ENCODE measurements around the gene TBC1D22A.

Gene TBC1D22A

DNA sequence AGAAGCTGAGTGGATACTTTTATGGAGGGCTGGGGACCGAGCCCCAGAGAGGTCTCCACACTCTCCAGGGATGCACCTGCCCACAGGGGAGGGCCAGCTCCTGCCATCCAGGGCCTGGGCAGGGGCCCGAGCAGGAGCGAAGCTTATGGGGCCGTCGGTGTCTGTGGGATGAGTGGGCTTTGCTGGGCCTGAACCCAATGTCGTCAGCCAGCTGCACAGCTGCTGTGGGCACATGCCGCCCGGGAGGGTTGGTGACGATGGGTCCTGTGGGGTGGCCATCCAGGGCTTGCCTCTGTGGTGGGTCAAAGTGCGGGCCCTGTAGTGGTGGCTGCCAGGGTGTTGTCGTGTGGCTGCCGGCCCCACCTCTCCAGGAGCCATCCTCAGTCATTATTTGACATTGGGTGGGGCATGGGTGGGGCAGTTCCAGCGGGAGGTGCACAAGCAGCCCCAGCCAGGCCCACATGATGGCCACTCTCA is 447.1 kb downstream of the TBC1D22A start:
- DNase-seq, result no peak

DNA sequence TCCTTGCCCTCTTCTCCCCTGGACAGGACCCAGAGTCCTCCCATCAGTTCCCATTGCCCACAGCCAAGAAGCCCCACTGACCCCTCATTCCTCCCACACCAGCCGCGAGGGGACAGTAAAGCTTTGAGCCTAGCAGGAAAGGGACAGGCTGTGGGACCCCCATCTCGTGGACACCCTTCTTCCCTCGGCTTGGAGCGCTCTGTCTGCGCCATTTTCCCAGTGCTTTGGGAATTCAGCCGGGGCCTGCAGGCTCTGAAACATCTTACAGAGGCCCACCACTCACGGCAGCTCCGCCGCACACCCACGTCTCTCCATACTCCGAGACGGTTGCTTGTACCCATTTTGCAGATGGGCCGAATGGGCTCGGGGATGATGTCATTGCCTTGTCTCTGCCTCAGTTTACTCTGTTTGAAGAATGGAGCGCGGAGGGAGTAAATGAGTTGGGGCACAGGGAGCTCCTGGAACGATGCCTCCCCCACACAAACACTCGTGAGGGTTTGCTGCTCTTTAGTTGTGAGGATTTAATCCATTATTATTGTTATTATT is 447.7 kb downstream of the TBC1D22A start:
- no peak for DNase-seq

DNA sequence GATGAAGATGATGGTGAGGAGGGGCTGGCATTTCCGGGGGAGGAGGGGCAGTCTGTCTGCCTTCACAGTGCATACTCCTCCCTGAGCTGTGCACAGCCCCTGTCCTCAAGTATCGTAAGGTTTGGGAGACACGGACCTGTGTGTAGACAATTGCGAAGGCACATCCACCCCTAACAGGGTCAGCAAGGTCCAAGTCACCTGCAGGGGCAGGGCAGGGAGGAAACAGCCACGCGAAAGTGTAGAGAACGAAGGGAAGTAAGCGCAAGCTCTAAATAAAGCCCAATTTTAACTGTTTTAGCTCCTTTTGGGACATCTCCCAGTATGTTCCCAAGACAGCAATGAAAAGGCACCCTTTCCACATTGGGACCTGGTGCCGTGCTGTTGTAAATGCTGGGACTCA is 448.2 kb downstream of the TBC1D22A start:
- no peak for DNase-seq

DNA sequence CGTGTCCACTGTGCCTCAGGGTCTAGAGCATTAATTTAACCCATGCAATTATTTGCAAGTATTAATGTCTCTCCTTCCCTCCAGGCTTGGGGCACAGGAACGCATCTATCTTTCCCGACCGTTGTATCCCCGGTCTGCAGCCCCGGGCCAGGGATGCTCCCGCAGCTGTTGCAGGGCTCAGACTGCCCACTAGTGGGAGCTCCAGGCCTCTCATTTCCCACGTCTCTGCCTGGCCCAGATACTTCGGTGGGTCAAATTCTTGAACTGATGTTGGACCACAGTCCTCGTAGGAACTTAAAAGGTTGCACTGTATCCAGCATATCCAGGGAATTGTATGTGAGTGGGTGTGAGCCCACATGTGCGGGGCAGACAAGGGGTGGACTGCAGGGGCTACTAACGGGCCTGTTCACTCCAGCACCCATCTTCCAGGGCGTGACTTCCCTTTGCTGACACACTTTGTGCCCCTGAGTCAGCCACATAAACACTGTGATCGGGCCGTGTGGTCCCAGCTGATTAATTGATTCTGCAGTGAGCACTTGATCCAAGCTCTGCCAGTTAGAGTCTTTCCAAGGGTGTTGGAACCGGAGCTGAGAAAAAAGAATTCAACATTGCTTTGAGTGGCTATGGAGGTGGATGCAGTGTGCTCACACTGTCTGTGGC is 451.3 kb downstream of the TBC1D22A start:
- DNase-seq, result peak in 1 of 2 experiments; percentile 9

DNA sequence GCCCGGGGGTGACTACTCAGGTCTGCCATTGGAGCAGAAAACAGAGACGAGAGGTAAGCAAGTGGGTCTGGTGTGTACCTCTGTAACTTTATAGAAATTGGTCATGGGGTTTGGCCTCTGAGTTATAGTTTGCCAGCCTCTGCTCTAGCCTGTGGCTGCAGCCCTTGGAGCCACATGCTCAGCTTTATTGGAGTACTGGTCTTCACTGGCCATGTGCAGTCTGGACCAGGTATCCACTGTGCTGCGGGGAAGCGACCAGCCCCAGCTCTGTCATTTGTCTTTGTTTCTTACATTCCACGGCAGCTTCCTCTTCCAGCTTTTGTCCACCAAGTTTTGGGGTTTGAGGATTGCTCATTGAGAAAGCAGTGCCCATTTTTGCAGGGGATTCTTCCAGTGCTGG is 453.4 kb downstream of the TBC1D22A start:
- DNase-seq, result no peak

DNA sequence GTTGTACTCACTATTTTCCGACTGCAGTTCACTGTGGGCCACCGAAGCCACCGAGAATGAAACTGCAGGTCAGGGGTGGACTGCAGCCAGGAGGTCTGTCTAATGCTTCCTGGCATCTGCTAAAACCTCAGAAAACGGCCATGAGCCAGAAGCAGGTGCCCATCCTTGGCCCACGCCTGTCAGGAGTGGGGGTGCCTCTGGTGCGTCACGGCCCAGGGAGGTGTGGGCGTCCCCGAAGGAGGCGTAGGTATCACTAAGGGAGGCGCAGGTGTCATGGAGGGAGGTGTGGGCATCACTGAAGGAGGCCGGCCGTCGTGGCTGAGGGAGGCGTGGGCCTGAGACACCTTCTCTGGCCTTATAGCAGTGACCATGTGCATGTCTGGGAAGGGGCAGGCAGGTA is 456.2 kb downstream of the TBC1D22A start:
- no peak for DNase-seq

DNA sequence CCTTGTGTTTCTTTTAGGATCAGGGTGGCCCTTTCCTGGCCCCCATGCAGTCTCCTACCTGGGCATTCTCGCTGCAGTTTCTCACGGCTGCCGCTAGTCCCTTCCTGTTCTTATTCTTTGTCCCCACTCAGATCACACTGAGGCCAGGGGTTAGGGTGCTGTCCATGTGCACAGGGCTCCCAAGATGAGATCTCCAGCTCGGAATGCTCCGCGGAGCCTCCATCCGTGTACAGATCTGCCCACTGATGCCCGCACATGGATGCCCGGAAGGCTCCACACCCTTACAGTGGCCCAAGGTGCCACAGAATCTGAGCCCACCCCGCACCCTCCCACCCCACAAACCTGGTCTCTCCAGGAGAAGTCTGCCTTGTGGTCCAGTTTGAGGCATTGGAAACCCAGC is 457.3 kb downstream of the TBC1D22A start:
- DNase-seq, result no peak

DNA sequence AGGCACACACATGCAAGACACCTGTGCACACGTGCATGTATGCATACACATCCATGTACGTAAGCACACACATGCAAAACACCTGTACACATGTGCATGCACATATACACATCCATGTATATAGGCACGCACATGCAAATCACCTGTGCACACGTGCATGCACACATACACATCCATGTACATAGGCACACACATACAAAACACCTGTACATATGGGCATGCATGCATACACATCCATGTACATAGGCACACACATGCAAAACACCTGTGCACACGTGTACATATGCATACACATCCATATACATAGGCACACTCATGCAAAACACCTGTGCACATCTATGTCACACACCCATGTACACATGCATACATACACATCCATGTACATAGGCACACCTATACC is 458.3 kb downstream of the TBC1D22A start:
- DNase-seq, result no peak

DNA sequence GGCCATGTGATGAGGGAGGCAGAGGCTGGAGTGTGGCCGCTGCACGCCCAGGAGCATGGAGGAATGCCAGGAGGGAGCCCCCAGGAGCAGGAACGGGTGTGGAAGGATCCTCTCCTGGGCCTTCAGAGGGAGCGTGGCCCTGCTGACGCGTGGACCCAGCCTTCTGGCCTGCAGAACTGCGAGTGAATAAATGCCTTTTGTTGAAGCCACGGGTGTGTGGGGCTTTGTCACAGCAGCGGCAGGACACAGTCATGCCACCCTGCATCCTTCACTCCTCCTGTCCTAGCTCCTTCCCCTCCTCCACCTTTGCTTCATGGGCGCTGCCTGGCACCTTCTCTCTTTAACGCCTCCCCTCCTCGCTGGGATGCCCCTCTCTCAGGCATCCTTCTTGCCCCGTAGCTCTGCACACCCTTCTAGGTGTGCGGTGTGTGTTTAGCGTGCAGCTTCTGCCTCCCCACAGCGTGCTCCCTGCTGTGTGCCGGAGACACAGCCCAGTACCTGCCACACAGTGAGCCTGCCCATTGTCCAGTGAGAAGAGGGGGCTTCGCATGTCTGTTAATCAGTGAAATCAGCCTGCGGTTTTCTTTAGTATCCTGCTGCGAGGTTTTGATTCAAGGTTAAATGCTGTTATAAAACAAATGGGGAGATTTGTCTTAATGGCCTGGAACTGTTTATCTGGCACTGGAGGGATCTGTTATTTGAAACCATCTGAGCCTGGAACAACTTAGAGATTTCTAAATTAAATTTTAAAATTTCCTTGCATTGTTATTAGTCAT is 459.6 kb downstream of the TBC1D22A start:
- DNase-seq, result no peak
